GM18868 (cell line): ENCODE data around the gene LYG2.
"Not testable (repeated sequence)": the region's sequence is repeated elsewhere in the genome, so short reads cannot be mapped to it uniquely, and the experiment has no call there.

Source experiments
- ATAC-seq: cut with Tn5 transposase; IDR thresholded peaks from one replicate; pipeline ENCODE4 v1.9.1; 2021; ENCODE audit warnings: mild to moderate bottlenecking, moderate library complexity; ENCODE audit not compliant: unreplicated experiment

The LYG2 gene

GRCh38 chr2:99201959-99202678 is 53.3 kb downstream of the LYG2 start:
- no peak for ATAC-seq

- ATAC-seq, result no peak
Observed at GRCh38 chr2:99200076-99200800, 55.2 kb downstream of the LYG2 start.

- no peak for ATAC-seq
Observed at GRCh38 chr2:99198103-99198841, 57.2 kb downstream of the LYG2 start.

GRCh38 chr2:99192364-99192763 is 63.1 kb downstream of the LYG2 start:
- ATAC-seq, result not testable (repeated sequence)
